ENCODE data around the gene CYGB.

CYGB gene

GRCh38 chr17:76531486-76532038 lies 5.9 kb downstream of the CYGB start:
- Histone ChIP-seq H3K27me3 (ENCODE audit: control insufficient read depth, low read length) (no peaks in the 10 kb centered on the region), H3K36me3 (ENCODE audit: control insufficient read depth, low read length) (no peaks in the 10 kb centered on the region), H3K27ac (ENCODE audit: low read depth, low read length) (no peak overlapping the region), H3K4me3 (ENCODE audit: low read length) (no peak overlapping the region), H3K4me1 (ENCODE audit: control insufficient read depth, low read length) (peaks cover 29% of the 10 kb centered on the region), H3F3A (ENCODE audit: control insufficient read depth, insufficient read depth) (no peaks in the 10 kb centered on the region), H3K9me2 (replicated peaks; ENCODE audit: control insufficient read depth, low read length) (no peaks in the 10 kb centered on the region), H3K79me2 (ENCODE audit: control insufficient read depth, low read length) (no peaks in the 10 kb centered on the region), H4K20me1 (ENCODE audit: control insufficient read depth, insufficient read depth, low read depth, low read length) (no peaks in the 10 kb centered on the region), H3K9me3 (ENCODE audit: control insufficient read depth, insufficient read depth, low read length) (no peaks in the 10 kb centered on the region), H3K4me2 (ENCODE audit: low read length) (no peak overlapping the region)
- no peak for TF ChIP-seq EZH2phosphoT487 (IDR thresholded peaks at IDR 0.05; ENCODE audit: borderline replicate concordance, low read length)
- no peak for TF ChIP-seq CTCF (IDR thresholded peaks at IDR 0.05; ENCODE audit: low read depth, low read length, poor library complexity, severe bottlenecking)

- Histone ChIP-seq H3K27me3 (ENCODE audit: control insufficient read depth, low read length) (no peaks in the 10 kb centered on the region), H3K4me2 (ENCODE audit: low read length) (no peak overlapping the region), H3K9me2 (replicated peaks; ENCODE audit: control insufficient read depth, low read length) (no peaks in the 10 kb centered on the region), H3K27ac (ENCODE audit: low read depth, low read length) (no peak overlapping the region), H3K36me3 (ENCODE audit: control insufficient read depth, low read length) (no peaks in the 10 kb centered on the region), H3F3A (ENCODE audit: control insufficient read depth, insufficient read depth) (no peaks in the 10 kb centered on the region), H4K20me1 (ENCODE audit: control insufficient read depth, insufficient read depth, low read depth, low read length) (no peaks in the 10 kb centered on the region), H3K4me3 (ENCODE audit: low read length) (no peak overlapping the region), H3K79me2 (ENCODE audit: control insufficient read depth, low read length) (no peaks in the 10 kb centered on the region), H3K9me3 (ENCODE audit: control insufficient read depth, insufficient read depth, low read length) (no peaks in the 10 kb centered on the region), H3K4me1 (ENCODE audit: control insufficient read depth, low read length) (peaks cover 29% of the 10 kb centered on the region)
- TF ChIP-seq CTCF (IDR thresholded peaks at IDR 0.05; ENCODE audit: low read depth, low read length, poor library complexity, severe bottlenecking) = no peak
- no peak for TF ChIP-seq EZH2phosphoT487 (IDR thresholded peaks at IDR 0.05; ENCODE audit: borderline replicate concordance, low read length)
Observed at GRCh38 chr17:76530811-76531485, 6.6 kb downstream of the CYGB start.

- no peak overlapping the region for H3K4me2 ChIP-seq (ENCODE audit: low read length)
- H3K9me3 ChIP-seq (ENCODE audit: control insufficient read depth, insufficient read depth, low read length) = no peaks in the 10 kb centered on the region
- no peak for TF ChIP-seq CTCF (IDR thresholded peaks at IDR 0.05; ENCODE audit: low read depth, low read length, poor library complexity, severe bottlenecking)
- TF ChIP-seq EZH2phosphoT487 (IDR thresholded peaks at IDR 0.05; ENCODE audit: borderline replicate concordance, low read length) = no peak
- no peaks in the 10 kb centered on the region; the same call in 1 of the 2 replicates for H3F3A ChIP-seq (ENCODE audit: control insufficient read depth, insufficient read depth)
- no peaks in the 10 kb centered on the region for H3K79me2 ChIP-seq (ENCODE audit: control insufficient read depth, low read length)
- H4K20me1 ChIP-seq (ENCODE audit: control insufficient read depth, insufficient read depth, low read depth, low read length) = no peaks in the 10 kb centered on the region
- no peak overlapping the region for H3K4me3 ChIP-seq (ENCODE audit: low read length)
- H3K27me3 ChIP-seq (ENCODE audit: control insufficient read depth, low read length) = no peaks in the 10 kb centered on the region
- no peak overlapping the region for H3K27ac ChIP-seq (ENCODE audit: low read depth, low read length)
- no peaks in the 10 kb centered on the region for H3K9me2 ChIP-seq (replicated peaks; ENCODE audit: control insufficient read depth, low read length)
- H3K4me1 ChIP-seq (ENCODE audit: control insufficient read depth, low read length) = peaks cover 31% of the 10 kb centered on the region
- no peaks in the 10 kb centered on the region for H3K36me3 ChIP-seq (ENCODE audit: control insufficient read depth, low read length)
Observed at GRCh38 chr17:76530095-76530723, 7.3 kb downstream of the CYGB start.

Measured in DOHH2 (cell line).